Psoas muscle (tissue), 8 donors: ENCODE data around the gene TBC1D1. TPM values are rescaled to one million over a fixed set of nuclear protein-coding genes. Genes with fewer than 3 reads are reported as not detected.

ENCODE experiments used
- ATAC-seq, 4 donors: fragments of 200-7000 bp; cut with Tn5 transposase; one replicate each; pipeline ENCODE4 v1.9.1; 2020; ENCODE audit warnings: moderate library complexity in 3 of 4, mild to moderate bottlenecking in 2 of 4
- DNase-seq, 2 donors: peaks; one replicate each; pipeline ENCODE4 v3.0.0-alpha.2; 2020
- H3K27ac ChIP-seq: fragments of 200-600 bp; one replicate; pipeline ENCODE4 v1.8.0; 2022
- H3K27me3 ChIP-seq, 3 donors: fragments of 200-600 bp in 1 of 3; one replicate each; pipeline versions ENCODE4 v1.6.1 to v1.8.0; 2013 to 2022; ENCODE audit warnings: low read length in 2 of 3, mild to moderate bottlenecking in 2 of 3, moderate library complexity in 1 of 3; ENCODE audit not compliant: insufficient read depth in 3 of 3
- H3K36me3 ChIP-seq, 2 donors: fragments of 200-600 bp in 1 of 2; one replicate each; pipeline versions ENCODE4 v1.6.1 to v1.8.0; 2013 to 2022; ENCODE audit warnings: low read depth in 1 of 2, mild to moderate bottlenecking in 1 of 2, moderate library complexity in 1 of 2; ENCODE audit not compliant: insufficient read depth in 1 of 2
- H3K4me1 ChIP-seq: fragments of 200-600 bp; one replicate; pipeline ENCODE4 v1.8.0; 2022
- H3K4me3 ChIP-seq: fragments of 200-600 bp; one replicate; pipeline ENCODE4 v1.8.0; 2022; ENCODE audit warnings: mild to moderate bottlenecking
- H3K9me3 ChIP-seq: fragments of 200-600 bp; one replicate; pipeline ENCODE4 v1.8.0; 2022
- CTCF ChIP-seq: fragments of 200-600 bp; IDR thresholded peaks from one replicate; pipeline ENCODE4 v1.8.0; 2022; ENCODE audit warnings: antibody characterized with exemption
- WGBS, 3 donors: extraction: QIAGEN DNeasy Blood & Tissue Kit; methylation state at CpG; one replicate each; pipeline versions ENCODE4 v1.1.6 to v1.1.7; 2013; 5-methylcytosine and 5-hydroxymethylcytosine counted together
- intact Hi-C, 2 donors: fragments of 100-400 bp; cut with DNase I; formaldehyde crosslinking; loops; one replicate each; pipeline versions ENCODE4 v1.11.0 to v1.14.2; 2022
- polyA plus RNA-seq, 3 donors: library from polyadenylated mRNA; stranded (reverse); fragments of 200-250 nt; gene quantifications; one replicate each; pipeline ENCODE4 v1.2.3, GENCODE V29; 2013
- total RNA-seq, 4 donors: library from RNA; stranded (reverse); fragmentation: NEBNext Ultra II Directional in 2 of 4; extraction: Animal tissue kit (Norgen Biotek cat#: 25700) in 2 of 4; gene quantifications; one replicate each; pipeline versions ENCODE4 v1.2.1 to v1.2.4, GENCODE V29; 2021 to 2023
- donor health status: healthy with polysubstance abuse.
- donor health status: DM: no; HTN: no; CAD: no; lungs with moderate emphysema.
- donor health status: Bipolar disorder and iron deficiency.
- donor health status: healthy.
- donor health status: DM: yes; HTN: yes; CAD: no.
- donor health status: DM: no; HTN: no; CAD: no.
- donor health status: DM: no; HTN: no; CAD: no.
- donor health status: DM: yes; HTN: yes; CAD: no.

The TBC1D1 gene
- total and polyA plus RNA-seq, 7 donors: 18.1 to 130 (median 42.5) TPM

GRCh38 chr4:38132107-38132673 lies 241.3 kb downstream of the TBC1D1 start:
- H3K4me3 ChIP-seq: no peak overlapping the region
- peak; percentile 52 to 60 (median 54) for ATAC-seq
- intact Hi-C loops: no loop called here

GRCh38 chr4:38132843-38133662 lies 242.2 kb downstream of the TBC1D1 start:
- no peaks in the 10 kb centered on the region for H3K9me3 ChIP-seq
- TF ChIP-seq CTCF: no peak
- no peak overlapping the region for H3K4me3 ChIP-seq
- H3K4me1 ChIP-seq: no peaks in the 10 kb centered on the region
- no peaks in the 10 kb centered on the region for H3K27me3 ChIP-seq
- 90 to 92% (median 92%) methylated on average over 14 of the region's 14 CpGs for WGBS, 3 donors
- DNase-seq (no peak), ATAC-seq (no peak)
- H3K27ac ChIP-seq: peak overlapping the region; percentile 61
- peaks cover 0 to 60% of the 10 kb centered on the region in 2 donors for H3K36me3 ChIP-seq
- intact Hi-C loops: no loop called here

More at GRCh38 chr4:38132107-38132673, 241.3 kb downstream of the TBC1D1 start:
- Histone ChIP-seq H3K36me3 (peaks cover 0 to 55% of the 10 kb centered on the region in 2 donors), H3K9me3 (no peaks in the 10 kb centered on the region), H3K27ac (peak overlapping the region; percentile 61), H3K4me1 (no peaks in the 10 kb centered on the region), H3K27me3 (no peaks in the 10 kb centered on the region)
- no peak for DNase-seq
- TF ChIP-seq CTCF: no peak
- 33 to 47% (median 37%) methylated on average over 8 of the region's 8 CpGs for WGBS, 3 donors

DNA sequence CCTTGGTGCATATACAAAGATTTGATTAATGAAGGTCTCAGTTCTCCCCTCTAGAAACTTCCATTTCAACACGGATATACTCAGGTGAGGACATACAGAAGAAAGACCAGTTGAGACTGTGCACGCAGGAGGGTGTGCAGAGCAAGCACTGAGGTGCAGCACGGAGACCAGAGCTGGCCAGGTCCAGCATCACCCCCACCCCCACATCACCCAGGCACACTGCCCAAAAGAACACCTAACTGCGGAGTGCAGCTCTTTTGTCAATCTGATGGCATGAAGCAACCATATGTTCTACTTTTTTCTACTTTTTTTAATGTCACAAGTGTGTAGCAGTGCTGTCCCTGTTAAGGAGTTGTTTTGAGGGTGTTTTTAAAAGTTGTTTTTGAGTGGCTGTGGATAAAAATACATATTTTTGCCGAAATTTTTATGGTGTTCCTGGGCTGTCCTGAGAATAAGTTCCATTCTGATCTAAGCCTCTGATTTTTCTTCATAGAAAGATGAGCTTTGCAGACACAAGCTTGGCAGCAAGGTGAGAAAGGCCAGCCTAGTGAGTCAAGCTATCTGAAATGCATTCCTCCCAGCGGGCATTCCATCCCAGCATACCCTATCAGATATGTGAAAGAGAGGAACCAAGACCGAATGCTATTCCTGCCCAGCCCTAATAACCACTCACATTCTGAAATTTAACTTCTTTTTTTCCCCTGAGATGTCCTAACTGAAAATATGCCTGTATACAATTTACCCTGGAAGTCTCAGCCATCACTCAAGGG lies 243.0 kb downstream of the TBC1D1 start:
- TF ChIP-seq CTCF: no peak
- Histone ChIP-seq H3K36me3 (peaks cover 0 to 65% of the 10 kb centered on the region in 2 donors), H3K9me3 (no peaks in the 10 kb centered on the region), H3K27ac (no peak overlapping the region), H3K4me3 (no peak overlapping the region), H3K4me1 (no peaks in the 10 kb centered on the region), H3K27me3 (no peaks in the 10 kb centered on the region)
- intact Hi-C loops: no loop called here
- WGBS, 3 donors: 82 to 85% (median 83%) methylated on average over 7 of the region's 7 CpGs
- ATAC-seq (no peak), DNase-seq (no peak)

- 86 to 90% (median 89%) methylated on average over 8 of the region's 8 CpGs for WGBS, 3 donors
- no peaks in the 10 kb centered on the region for H3K4me1 ChIP-seq
- intact Hi-C loops: no loop called here
- DNase-seq: no peak
- H3K9me3 ChIP-seq: no peaks in the 10 kb centered on the region
- no peaks in the 10 kb centered on the region for H3K27me3 ChIP-seq
- no peak for ATAC-seq
- H3K36me3 ChIP-seq: peaks cover 0 to 73% of the 10 kb centered on the region in 2 donors
- H3K4me3 ChIP-seq: no peak overlapping the region
- H3K27ac ChIP-seq: no peak overlapping the region
- TF ChIP-seq CTCF: no peak
Measured at GRCh38 chr4:38135201-38135600, 244.3 kb downstream of the TBC1D1 start.
